ENCODE data around the gene FARS2.
A peak's percentile ranks its signal among the peaks of the same experiment; 100 is the strongest.

FARS2 gene

DNA sequence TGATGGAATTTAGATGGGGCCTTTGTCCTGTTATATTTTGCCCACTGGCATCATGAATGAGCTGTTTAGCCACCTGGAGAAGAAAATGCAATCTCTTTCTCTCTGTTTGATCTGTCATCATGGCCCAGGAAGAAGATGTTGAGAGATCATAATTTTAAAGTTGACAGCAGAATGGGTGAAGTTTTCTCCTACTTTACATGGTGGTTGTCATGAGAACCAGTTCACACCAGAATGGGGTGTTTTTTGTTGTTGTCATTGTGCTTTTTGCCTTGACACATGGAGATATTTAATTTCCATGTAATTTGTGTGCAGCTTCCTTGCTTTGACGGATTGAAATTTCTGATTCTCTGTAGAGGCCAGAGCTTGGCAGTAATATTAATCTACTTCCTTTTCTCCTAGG is 122.5 kb downstream of the FARS2 start:
- DNase-seq: no peak

DNA sequence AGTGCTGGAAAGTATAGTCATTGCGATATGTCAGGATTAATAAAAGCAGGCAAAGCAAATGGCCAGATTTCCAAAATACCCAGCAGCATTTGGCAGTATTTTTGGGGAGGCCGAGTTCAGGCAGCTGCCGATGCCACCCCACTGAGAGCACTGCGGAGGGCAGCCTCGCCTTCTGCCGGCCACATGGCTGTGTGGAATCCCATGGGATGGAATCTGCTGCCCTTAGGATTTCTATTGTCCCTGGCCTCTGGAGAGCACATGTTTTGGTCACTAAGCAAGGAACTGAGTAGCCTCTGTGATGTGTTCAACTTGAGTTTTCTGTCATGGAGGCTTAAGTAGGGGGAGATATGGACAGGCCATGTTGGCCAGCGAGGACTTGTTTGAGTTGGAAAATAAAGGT is 123.0 kb downstream of the FARS2 start:
- DNase-seq: no peak

DNA sequence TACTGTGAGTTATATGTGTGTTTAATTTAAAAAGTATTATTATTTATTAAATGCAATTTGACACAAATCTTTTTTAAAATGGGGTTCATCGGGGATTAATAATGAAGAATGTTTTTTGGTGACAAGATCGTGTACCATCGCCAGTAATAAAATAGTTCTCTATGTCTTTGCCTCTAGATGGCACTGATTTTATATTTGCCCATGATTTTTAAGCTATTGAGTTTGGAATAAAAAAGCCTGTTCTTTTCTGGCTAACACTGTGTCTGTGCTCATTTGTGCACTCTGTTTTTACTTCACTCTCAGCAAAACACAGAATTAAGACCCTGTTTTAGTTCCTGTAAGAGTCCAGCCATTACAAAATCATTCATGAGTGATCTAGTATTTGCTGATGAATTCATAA is 127.0 kb downstream of the FARS2 start:
- no peak for DNase-seq

DNA sequence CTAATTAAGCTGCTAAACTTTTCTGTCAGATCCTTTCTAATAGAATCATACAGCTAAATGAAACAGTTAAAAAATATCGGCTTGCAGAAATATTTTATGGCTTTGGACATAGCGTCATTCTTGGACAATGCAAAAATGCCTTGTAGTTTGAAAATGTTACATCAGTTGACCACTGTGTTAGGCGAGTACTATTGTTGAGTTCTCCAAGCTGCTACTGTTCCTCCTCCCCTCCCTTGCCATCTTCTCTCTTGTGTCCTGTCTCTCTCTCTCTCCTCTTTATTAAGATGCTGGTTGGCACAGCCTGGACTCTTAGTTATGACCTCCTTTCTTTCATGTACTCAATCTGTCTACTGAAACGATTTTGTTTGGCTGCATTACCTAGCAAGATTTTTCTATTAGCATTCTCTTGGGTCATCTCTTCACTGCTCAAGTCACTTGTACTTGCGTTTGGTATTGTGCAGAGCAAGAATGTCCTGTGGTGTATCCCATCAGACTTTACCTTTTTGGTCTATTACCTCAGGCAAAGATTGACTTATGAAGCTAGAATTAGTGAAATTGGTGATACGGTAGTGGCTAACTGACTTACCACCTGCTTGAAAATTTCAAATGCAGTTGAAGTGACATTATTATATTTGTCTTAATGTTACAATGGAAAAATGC is 127.9 kb downstream of the FARS2 start:
- DNase-seq: no peak

DNA sequence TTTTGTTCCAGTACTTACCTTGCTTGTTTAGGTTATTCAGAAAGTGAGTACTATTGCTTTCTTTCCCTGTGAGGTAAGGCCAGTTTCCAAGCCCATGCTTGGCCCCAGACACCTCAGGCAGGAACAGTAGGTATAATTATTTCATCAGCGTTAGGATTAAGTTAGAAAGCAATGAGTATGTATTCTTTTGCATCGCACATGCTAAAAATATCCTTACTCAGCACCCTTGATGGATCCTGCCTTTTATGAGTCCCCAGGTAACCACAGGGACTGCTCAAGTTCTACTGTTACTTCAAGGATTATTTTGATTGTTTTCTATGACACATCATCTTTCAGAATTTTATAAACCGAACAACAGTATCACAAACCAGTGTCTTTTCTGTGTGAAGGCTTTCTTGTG is 128.9 kb downstream of the FARS2 start:
- no peak for DNase-seq

DNA sequence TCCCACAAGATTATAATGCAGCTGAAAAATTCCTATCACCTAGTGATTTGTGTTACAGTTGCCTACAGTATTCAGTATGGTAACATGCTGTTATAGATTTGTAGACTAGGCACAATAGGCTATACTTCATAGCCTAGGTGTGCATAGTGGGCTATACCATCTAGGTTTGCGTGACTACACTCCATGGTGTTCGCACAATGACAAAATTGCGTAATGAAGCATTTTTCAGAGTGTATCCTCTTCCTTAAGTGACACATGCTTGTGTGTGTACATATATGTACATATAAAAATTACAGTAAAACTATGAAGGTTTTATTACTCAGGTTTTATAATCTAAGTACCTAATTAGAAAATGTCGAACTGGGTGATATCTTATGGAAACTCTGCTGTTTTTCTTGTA is 133.0 kb downstream of the FARS2 start:
- no peak for DNase-seq

DNA sequence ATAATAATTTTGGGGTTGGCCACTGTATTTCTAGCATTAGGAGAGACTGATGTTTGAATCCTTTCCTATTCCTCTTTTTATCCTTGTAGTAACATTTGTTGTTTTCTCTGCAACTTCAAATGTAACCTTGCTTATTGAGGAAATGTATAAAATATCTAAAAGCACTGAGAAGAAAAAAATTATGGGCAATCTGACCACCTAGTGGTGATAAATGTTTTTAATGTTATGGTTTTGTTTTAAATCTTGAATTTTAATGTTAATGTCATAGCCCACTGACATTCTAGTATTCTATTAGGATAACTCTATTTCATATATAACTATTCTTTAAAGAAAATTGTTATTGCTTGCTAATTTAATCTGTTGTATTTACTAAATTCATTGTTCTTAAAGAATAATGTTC is 134.4 kb downstream of the FARS2 start:
- no peak for DNase-seq

DNA sequence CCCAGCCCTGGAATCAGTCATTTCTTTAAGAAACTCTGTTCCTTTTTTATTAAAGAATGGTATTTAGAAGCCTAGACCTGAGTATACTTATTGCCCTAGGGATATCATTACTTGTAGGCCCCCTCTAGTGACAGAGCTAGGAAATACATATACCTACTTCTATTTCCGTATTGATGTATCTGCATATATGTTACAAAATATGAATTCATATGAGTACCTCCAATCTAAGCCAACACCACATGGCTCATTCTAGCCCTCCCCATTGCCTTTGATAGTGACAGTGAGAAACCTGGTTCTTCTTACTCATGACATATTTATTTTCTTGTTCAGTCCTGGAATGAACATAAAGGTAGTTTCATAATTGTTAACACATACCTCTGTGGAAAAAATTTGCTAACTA is 137.2 kb downstream of the FARS2 start:
- peak in 1 of 2 donors; percentile 54 for DNase-seq

DNA sequence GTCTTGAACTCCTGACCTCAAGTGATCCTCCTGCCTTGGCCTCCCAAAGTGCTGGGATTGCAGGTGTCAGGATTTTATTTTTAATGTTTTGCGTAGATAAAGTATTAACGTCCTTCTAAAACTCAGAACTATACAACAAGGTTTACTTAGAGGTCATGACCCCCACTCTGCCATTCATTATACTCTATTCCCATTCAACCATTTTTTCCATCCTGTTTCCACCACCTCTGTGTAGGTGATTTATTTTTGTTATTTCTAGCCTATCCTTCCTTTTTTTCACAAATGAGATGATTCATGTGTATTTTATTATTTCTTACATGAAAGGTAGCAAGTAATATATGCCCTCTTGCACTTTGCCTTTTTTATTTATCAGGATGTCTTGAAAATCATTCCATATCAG is 138.1 kb downstream of the FARS2 start:
- no peak for DNase-seq

DNA sequence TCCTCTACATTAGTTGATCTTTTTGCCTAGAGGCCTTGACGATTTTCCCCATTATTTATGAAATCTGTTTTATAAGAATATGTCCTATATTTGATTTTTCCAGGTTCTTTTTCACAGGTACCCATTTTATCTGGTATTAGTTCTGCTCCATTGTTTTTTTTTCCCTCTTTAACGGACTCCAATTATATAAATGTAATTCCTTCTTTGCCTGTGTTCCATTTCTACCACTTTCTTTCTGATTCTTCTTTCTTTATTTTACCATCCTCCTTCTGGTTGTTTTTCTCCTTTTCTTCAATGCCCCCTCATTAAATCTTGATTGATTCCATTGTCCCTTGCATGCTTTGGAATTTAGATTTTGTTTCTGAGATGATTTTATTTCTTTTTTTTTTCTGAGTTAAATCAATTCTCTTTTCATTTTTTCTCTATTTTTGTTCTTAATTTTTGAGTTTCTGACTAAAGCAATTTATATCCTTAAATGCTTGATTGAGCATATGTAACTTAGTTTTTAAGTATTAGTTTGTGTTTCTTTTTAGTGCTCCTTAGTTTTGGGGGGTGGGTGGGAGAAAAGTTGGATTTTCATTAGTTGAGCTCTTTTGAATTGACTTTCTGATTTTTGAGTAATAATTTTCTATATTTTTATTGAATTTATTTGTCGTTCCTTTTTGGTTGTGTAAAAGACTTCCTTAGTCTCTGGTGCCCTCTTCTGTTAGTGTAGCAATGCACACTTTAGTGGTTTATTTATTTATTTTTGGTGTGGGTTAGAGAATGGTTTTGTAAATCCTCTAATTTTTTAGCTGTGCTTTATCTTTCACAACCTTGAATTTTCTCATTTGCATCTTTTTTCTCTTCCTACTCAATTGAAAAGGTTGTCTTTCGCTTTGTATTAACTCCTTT is 140.8 kb downstream of the FARS2 start:
- DNase-seq: peak in 1 of 2 donors; percentile 13

DNA sequence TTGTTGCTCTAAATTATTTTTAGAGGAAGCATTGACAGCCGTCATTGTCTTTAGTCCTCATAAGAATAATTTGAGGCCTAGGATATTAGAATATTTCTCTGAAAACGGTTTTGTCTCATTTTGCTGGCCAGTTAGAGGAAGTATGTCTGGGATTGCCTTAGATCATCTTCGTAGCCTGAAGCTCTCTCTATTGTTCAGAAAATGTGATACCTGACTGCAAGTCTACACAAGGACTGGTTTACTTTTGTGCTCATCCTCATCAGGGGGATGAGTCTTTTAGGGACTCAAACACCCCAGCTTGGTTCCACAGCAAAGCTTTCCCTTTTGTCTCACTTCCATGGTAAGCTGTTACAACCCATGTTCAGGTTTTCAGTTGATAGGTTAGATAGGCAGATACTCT is 141.8 kb downstream of the FARS2 start:
- no peak for DNase-seq

DNA sequence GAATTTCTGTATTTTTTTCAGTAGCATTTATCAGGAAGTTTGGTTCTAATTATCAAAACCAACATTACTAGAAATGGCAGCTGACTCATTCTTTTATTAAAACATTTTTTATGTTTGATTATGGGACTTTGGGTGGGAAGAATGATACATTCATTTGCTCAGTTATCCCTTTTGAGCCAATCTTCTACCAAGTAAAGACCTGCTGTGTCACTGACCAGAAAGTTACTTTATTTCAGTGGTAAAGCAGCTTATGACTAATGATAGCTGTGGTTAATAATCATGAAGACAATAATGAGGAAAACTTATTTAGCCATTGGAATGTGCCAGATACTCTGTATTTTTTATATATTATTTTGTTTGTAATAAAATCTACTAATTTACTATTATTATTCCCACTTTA is 142.3 kb downstream of the FARS2 start:
- DNase-seq: no peak

DNA sequence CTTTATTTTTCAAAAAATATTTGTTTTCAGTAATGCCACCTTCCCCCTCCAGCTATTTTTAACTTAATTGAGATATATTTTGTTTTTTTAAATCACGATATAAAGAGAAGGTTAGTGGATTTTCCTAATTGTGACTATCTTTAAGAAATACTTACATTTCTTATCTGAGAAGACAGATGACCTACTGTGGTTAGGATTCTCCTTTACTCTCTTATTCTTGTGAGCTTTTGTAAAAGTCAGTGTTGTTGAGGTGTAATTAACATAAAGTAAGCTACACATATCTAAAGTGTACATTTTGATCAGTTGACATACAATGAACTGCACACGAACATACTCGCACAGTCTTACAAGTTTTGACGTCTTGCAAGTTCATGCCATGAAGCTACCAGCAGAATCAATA is 144.7 kb downstream of the FARS2 start:
- DNase-seq: no peak

DNA sequence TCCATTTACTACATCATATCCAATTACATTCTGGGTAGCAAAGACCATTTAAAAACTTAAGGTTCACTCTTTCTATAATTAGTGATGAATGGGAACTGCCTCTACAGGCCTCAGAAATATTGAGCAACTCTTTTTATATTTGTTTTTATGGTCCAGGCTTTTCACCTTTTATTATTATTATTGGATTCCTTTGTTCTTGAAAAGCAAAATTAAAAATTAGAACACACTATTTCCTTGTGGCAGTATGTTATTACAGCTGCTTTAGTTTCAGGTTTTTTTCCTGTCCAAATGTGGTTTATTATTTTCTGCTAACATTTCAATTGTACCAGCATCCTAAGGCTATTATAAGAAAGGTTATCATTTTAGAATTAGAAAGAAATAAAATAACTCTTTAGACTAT is 150.1 kb downstream of the FARS2 start:
- DNase-seq: no peak

DNA sequence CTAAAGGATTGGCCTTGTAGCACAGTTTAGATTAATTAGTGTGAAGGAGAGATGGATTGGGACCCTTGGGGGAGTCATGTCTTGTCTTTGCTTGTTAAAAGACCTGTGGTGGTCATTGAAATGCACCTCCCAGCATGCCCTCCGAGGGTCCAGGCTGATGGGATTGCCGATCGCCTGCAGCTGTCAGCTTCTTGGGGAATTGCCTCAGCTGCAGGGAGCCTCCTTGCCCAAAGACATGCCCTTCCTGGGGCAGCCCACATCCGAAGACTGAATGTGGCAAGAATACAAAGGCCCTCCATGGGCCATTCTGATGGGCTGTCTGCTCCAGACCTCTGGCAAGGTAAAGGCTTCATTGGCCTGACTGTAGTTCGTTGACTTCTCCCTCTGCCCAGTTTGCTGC is 150.7 kb downstream of the FARS2 start:
- no peak for DNase-seq

DNA sequence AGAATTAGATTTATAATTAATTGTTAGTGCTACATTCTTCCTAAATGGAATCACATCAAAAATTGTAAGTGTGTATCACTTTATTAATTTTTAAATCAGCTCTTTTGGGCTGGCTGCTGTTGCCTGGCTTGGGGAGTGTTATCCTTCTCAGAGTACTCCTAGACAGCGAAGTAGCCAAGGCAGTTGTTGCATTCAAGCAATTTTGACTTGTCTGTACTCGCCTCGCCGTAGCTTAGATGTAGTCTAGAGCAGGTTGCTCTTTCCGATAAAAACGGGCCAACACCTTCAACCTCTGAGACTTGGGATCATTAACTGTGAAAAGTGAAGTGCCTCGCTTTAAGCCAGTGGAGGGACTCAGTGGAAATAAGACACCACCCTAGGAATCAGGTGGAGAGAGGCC is 151.3 kb downstream of the FARS2 start:
- no peak for DNase-seq

DNA sequence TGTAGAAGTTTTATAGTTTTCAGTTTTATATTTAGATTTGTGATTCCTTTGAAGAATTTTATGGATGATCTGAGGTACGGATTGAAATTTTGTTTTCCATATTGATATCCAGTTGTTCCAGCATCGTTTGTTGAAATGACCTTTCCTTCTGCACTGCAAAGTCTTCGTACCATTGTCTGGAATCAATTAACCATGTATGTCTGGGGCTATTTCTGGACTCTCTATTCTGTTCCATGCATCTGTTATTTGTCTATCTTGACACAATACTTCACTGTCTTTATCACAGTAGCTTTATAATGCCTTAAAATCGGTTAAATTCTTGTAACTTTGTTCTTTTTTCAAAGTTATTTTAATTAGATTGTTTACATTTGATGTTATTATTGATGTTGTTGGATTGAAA is 154.9 kb downstream of the FARS2 start:
- no peak for DNase-seq

DNA sequence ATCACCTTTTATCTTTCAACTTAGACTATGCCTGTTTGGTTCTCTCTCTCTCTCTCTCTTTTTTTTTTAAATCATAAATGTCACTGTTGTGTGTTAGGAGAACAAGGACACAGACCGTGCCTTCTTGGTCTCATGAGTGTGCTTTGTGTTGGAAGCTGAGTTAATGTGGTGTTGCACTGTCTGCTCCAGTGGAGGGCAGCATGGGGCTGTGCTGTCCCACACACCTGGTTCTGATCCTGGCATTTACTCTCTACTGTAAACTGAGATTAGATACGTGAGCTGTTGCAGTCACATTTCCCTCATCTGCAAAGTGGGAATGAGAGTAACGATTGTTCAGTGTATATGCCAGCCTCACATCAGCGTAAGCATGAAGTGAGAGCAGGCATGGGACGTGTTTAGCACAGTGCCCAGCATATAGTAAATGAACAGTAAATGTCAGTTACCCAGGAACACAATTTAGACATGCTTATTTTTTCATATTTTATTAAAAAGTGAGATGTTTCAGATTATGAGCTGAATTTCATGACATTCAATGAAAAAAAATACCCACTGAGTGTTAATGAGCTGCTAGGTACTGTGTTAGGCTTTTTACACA is 161.1 kb downstream of the FARS2 start:
- DNase-seq: peak in 1 of 2 donors; percentile 1

DNA sequence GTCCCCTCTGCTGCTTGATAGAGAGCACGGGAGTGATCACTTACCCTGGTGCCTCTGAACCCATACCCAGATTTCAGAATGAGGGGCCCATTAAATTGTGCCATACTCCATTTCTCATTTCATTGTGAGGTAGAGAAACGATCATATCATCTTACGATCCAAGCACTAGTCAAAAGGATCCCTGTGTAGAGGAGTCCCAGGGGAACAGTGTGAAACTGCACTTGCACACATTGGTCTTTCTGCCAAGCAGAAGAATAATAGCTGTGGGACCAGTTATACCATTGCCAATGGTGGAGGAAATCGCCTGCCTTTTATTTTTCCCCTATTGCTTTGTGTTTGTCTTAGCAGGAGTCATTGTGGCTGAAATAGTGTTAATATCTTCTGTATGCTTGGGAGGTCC is 161.9 kb downstream of the FARS2 start:
- DNase-seq: no peak

DNA sequence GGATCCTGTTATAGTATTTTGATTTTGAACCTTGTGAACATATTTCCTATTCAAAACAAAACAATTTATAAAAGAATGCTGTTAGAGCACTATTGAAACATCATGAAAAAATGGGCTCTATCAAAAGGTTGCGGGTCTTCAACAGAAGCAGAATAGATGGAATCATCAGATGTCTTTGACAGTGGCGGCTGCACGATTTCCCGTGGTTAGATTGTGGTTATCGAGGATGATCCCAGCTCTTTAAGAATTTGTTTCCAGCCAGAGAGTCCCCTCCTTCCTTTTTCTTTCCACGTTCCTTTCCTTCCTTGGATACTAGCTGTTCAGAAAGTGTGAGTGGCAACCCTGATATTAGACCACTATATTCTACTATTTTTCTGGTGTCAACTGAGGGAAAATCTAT is 163.4 kb downstream of the FARS2 start:
- DNase-seq: no peak

DNA sequence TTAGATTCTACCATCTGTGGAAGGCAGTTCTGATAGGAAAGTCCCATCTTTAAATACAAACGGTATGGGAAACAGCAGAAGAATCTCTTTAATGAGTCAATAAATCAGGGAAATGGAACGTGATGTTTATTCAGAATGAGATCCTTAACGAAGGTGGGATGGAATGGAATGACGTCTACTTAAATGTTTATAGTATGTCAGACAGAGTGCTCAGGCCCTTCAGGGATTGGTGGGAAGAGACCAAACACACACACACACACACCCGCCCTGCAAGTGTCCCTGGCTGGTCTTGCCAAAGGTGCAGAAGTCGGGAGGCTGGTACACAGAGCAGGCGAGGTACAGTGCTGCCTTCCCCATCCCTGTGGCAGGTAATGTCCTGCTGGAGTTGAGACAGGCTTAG is 164.0 kb downstream of the FARS2 start:
- DNase-seq: no peak

DNA sequence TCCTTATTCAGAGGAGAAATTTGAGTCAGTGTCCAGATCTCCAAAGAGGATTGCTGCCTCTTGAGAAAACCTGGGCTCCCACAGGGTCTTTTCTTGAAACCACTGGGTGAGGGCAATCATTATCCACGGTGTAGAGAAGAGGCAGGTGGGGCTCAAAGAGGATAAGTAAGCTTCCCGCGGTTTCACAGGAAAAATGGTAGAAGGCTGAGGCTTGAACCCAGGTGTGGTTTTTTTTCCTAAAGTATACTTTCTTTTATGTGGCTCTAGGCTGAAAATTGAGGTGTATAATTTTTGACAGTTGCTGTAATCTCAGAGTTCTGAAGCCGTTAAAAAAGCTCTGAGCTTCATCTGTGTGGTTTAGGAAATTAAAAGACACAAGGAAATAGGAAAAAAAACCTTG is 164.5 kb downstream of the FARS2 start:
- DNase-seq: no peak

DNA sequence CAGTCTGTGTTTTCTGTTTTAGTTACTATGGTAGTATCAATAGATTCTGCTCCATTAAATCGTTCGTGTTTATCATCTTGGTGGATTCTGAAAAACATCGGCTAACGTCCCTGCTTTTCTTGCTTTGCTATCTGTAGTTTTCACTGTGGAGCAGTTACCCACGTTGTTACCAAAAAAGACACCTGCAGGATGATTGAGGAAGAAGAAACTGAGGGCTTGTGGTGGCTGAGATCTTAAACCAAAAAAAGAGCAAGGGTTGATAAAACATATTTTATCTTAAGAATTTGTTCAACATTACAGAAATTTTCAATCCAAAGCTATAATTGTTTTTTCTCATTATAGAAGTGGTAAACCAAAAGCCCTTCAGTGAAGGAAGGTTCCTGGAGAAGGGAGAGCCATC is 166.3 kb downstream of the FARS2 start:
- DNase-seq: no peak

DNA sequence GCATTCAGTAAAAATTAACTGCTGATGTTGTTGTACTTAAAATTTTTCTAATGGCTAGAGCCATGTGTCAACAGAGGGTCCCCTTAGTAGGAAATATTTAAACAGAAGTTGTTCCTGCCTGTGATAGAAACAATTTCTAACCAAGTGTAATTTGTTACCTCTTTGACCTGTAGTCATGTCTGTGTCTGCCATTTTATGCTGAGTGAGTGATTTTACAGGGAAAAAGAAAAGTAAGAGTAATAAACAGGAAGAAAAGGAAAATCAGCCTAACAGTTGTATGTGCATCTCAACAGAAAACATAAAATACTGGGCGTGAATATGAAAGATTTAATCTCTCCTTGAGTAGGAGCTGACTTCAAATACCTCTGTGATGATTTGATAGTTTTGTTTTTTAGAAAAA is 172.0 kb downstream of the FARS2 start:
- DNase-seq: no peak
